NCI-H2171 treated with DMSO at 0.1 percent for 48 hours (cell line): ENCODE data around the gene PPIH.
"Not testable (repeated sequence)": the region's sequence is repeated elsewhere in the genome, so short reads cannot be mapped to it uniquely, and the experiment has no call there.

Source experiments
- DNase-seq: peaks from one replicate; lab custom pipeline; 2025; lab: John Stamatoyannopoulos, UW

PPIH gene

DNA sequence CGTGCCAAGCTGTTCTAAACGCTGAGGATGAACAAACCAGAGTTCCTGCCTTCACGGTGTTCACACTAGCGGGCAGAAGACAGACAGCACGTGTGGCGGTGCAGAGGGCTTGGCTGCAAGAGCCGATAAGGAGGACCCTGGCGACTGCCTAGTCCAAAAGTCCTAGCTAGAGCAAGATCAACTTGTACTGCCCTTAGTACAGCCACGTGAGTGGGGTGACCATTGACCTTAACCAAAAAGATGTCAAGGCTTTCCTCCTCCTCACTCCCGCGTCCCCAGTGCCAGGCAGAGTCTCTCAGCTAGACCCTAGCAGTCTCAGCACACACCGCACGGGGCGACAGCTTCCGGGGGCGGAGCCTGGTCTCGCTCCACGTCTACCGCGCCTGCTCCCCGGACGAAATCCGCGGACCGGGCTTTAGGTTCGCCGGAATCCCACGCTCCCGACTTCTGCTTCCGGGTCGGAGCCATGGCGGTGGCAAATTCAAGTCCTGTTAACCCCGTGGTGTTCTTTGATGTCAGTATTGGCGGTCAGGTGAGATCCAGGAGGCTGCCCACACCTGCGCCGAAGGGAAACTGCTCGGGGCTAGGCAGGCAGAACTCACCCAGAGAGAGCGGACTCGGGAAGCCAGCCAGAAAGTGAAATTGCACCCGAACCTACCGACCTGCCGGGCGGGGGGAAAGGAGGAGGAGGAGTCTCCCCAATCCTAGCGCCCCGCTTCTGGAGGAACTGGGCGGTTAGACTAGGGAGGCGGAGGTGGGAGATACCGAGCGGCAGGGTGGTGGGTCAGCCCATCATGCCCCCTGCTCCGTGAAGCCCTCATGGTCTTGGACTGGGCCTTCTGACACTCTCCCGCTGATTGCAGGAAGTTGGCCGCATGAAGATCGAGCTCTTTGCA is at the start of gene PPIH:
TSS of gene PPIH (plus strand) at position 443 of the 896 bp plus-strand sequence. CDS start at position 467, 24 bp downstream.
- peak; percentile 95 for DNase-seq

DNA sequence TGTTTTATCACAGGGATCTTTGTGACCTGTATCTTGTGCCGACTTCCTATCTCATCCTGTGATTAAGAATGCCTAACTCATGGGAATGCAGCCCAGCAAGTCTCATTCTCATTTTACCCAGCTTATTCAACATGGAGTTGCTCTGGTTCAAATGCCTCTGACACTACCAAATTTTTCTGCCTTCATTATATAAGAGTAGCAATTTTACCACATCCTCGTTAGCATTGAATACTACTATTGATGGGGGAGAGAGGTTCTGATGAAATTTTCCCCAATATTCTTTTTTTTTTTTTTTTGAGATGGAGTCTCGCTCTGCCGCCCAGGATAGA is 44.5 kb upstream of the PPIH start:
- no peak for DNase-seq

DNA sequence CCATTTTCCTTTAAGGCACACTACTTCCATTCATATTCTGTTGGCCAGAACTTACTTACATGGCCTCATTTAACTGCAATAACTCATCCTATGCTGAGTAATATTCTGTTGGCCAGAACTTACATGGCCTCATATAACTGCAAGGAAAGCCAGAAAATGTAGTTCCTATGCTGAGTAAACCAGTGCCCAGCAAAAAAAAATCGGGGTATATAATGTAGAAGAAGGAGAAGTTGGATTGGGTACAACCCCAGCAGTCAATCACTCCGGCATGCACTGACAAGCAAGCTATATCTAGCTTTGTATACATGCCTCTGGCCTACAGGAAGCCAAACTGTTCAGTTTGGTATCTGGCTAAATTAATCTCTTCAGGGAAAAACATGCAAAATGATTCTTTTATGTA is 39.4 kb upstream of the PPIH start:
- no peak for DNase-seq

DNA sequence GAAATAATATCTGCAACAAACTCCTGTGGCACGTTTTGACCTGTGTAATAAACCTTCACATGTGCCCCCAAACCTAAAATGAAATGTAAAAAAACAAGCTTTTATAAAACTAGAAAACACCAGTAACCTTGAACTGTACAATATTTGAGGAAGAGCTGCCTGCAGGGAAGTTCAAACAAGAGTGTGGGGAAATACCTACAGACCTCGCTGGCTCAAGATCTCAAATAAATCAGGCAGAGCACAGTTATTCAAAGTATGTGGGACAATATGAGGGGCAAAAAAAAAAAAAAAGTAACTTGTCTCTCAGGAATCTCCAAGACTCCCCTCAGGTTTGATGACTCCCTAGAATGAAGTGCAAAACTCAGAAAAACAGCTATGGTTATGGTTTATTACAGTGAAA is 37.9 kb upstream of the PPIH start:
- DNase-seq: no peak

DNA sequence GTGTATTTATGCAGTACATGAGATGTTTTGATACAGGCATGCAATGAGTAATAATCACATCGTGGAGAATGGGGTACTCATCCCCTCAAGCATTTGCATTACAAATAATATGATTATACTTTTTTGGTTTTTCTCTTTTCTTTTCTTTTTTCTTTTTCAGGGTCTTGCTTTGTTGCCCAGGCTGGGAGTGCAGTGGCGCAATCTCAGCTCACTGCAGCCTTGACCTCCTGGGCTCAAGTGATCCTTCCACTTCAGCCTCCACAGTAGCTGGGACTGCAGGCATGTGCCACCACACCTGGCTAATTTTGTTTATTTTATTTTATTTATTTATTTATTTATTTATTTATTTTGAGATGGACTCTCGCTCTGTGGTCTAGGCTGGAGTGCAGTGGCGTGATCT is 37.0 kb upstream of the PPIH start:
- DNase-seq: not testable (repeated sequence)

DNA sequence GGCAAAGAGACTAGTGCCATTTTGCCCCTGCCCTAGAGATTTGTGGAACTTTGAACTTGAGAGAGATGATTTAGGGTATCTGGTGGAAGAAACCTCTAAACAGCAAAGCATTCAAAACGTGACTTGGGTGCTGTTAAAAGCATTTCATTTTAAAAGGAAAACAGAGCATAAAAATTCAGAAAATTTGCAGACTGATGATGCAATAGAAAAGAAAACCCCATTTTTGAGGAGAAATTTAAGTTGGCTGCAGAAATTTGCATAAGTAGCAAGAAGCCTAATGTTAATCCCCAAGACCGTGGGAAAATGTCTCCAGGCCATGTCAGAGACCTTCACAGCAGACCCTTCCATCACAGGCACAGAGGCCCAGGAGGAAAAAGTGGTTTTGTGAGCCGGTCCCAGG is 31.0 kb upstream of the PPIH start:
- DNase-seq: not testable (repeated sequence)

DNA sequence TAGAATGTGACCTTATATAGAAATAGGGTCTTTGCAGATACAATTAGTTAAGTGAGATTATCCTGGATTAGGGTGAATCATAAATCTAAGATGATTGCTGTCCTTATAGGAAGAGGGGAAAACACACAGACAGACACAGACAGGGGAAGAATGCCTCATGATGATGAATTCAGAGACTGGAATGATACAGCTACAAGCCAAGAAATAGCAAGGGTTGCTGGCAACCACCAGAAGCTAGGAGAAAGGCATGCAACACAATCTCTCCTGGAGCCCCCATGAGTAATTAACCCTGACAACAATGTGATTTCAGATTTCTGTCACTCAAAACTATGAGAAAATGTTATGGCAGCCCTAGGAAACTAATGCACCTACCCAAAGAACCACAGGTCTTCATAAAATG is 19.1 kb upstream of the PPIH start:
- DNase-seq: no peak

DNA sequence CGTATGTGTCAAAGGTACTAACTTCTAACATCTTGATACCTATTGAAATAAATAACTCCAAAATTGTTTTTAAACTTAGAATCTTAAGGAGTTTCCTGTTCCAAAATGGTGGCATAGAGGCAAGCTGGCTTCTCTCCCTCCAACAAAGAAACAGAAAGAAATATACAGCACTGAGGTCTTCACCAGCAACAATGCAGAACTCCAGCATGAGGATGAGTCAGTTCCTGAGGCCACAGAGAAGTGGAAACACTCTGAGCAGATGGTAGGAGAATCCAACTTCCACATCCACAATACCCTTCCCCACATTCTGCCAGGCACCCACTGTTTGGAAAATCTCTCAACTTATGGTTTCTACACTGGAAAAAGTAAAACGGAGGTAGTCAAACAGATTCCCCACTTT is 12.2 kb upstream of the PPIH start:
- DNase-seq: no peak

DNA sequence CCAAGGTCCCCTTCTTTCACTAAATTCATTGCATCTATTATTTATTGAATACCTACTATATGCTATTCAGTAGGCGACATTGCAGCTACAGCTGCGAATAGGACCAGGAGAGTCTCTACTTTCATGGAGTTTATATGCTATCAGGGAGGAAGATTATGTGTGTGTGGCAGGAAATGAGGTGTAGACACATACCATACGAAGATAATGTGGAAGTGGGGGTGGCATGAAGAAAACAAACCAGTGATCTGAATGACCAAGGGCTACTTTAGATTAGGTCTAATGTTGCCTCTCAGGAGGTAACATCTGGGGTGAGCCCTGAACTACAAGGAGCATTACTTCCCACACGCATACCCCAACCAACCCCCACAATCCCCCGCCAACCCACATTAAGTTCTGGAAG is 1.0 kb upstream of the PPIH start:
- no peak for DNase-seq

DNA sequence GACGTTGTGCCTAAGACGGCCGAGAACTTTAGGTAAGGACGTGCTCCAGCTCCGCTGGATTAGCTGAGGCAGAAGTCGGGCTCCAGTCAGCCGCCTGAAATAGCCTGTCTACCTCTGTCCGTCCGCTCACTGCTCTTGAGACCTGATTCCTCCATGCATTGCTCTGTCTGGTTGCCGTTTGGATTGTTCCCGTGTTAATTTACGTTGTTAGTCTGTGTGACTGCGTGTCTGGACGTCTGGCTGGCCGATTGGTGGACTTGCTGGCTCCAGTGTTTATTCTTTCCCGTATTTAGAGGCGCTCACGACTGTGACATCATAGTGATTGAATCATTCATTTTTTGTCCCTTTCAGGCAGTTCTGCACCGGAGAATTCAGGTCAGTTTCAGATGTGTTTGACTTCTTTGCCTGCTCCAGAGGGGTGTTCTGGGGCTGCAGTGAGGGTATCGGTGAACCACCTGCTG is 684 bp downstream of the PPIH start:
- DNase-seq: no peak

DNA sequence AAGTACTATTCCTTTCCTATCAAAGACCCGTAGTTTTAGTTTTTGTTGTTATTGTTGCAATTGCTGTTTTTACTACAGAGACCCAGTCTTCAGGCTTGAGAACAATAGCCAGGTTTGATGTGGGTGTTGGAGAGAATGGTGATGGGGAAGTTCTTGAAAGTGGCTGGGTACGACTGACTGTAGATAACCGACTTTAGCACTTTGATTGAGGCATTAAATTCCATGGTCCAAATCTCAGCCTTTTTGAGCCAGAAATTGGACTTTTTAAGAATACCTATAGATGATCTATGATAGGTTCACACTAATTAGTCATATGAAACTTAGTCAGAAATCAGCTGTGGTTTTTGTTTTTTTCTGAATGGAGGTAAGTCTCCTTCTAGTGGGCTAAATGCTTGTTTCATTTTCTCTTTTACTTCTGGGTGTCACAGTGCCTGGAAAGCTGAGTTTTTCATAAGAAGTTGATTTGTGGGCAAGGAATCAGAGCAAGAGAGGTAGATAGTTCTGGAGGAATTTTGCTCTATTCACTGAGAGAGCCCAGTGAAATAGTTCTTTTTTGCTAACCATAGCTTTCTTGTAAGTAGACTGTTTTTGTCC is 2.8 kb downstream of the PPIH start:
- DNase-seq: no peak

DNA sequence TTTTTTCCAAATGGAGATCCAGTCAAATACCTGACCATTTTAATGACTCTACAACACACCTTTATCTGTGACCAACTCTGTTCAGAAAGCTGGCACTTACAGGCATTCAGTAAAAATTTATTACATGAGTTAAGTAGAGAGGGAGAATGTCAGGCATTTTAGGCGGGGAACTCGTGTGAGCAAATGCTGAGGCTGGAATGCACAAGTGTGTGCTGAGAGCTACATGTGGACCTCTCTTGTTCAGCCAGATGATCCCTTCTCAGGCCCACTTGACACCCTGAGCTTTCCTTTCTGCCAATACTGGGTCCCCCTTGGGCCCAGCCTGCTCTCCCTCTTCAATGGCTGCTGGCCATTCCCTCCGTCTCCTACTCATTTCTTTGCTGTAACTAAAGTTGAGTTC is 11.7 kb downstream of the PPIH start:
- no peak for DNase-seq

DNA sequence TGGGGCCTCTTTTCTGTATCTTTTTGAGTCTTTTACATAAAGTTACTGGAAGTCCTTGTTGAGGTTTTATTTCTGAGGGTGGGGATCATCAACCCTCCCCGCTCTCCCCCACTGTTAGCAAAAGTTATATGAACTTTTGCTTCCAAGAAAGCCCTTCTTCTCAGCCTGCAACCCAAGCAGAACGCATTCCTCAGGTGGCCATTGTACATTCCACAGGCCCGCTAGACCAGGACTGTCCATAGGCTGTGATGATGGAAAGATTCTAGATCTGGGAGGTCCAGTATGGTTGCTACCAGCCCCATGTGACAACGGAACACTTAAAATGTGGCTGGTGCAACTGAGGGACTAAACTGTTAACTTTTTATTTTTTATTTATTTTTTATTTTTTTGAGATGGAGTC is 12.2 kb downstream of the PPIH start:
- DNase-seq: no peak

DNA sequence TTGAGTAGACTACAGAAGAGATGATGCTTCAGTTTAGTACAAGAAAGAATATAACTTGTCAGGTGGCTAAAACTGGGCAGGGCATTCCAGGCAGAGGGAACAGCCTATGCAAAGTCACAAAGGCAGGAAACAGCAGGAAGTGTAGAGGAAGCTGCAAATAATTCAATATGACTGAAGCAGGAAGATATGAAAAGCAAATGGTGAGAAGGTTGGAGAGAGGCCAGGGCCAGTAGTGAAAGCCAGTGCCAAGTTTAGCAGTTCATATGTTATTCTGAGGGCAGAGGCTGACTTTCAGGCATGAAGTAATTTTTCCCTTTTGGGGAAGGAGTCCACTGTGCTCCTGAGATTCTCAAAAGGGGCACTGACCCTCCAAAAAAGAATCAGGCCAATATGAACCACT is 16.0 kb downstream of the PPIH start:
- no peak for DNase-seq

DNA sequence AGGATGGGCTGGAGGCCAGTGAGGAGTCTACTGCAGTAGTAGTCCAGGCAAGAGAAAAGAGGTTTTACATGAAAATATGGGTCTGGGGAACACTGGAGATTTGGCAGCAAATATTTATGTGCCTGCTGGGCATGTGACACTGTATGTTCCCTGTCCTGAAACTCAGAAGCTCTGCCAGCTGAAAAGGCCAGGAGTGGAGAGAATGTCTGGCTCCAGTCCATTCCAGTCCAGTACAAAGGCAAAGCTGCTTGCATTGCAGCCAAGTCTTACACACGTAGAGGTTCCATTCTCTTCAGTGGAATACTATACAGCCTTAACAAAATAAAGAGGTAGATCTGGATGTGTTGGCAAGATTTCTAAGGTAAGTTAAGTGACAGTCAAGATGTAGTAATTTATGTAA is 16.5 kb downstream of the PPIH start:
- DNase-seq: no peak

DNA sequence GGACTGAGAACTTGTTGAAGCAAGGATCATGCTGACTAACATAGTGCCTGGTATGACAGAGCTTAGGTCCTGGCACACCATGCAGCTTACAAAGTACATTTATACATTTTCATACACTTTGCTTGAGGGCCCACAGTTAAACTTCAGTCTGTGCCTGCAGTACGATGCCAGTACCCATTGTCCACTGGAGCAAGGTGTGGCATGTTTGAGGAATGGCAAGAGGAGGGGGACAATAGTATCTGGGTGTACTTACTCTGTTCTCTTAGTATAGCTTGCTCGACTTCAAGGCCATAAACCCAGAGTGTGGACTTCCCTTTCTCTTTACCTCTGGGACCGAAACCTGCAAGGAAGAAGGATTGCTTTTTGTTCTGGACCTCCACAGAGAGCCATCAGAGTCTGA is 17.2 kb downstream of the PPIH start:
- DNase-seq: no peak

DNA sequence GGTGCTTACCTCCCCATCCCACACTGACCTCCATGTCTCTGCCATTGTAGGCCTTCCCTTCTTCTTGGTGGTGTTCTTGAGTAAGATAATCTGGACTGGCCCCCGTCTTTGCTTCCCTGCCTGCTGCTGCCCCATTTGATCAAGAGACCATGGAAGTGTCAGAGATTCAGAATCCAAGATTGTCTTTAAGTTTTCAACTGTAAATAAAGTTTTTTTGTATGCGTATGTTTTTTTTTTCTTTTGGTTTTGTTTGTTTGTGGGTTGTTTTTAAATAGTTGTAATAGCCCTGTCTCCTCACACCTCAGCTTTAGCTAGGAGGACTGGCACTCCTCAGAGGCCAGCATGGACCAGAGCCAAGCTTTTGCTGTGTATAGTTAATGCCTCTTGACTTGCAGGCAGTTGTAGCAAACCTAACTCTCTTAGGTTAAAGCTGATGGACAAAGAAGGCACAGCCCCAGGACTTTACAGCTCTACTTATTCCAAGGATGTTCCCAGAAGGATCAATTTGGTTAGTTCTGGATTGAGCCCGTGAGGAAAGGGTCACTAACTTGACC is 18.4 kb downstream of the PPIH start:
- no peak for DNase-seq

DNA sequence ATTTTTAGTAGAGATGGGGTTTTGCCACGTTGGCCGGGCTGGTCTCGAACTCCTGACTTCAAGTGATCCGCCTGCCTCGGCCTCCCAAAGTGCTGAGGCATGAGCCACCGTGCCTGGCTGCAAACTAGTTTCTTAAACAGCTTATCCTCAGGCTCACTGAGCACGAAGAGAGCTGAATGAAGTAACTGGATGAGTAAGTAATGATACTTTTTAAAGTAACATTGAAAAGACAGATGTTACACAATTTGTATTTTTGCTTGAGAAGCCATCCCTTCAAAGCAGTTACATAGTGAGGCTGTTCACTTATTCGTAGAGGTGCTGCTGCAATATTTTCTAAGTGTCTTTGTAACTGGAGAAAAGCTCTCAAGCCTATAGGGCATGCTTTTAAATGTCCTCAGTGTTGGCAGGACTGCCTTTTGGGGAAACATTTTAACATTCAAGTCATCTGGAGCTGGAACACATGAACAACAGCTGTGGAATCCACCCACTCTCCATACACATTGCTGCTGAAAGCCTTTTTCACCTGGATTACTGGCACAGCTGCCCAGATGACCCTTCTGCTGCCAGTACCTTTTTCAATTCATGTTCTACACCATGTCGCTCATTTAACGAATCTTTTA is 21.3 kb downstream of the PPIH start:
- no peak for DNase-seq

DNA sequence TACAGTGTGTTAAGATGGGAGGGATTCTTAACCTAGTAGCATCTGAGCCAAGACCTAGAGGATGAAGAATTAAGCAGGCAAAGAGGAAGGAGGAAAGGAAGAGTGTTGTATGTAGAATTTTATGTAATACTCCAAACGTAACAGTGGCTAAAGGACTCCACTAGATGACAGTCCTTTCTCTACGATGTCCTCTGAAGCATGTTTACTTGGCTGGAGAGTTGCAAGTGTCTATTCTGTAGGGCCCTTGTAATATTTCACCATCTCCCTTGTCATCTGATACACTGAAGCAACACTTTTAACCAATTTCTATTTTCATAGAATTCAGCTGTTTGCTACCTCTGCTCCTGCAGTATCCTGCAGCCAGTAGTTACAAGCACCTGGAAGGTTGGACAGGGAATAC is 21.8 kb downstream of the PPIH start:
- DNase-seq: no peak

DNA sequence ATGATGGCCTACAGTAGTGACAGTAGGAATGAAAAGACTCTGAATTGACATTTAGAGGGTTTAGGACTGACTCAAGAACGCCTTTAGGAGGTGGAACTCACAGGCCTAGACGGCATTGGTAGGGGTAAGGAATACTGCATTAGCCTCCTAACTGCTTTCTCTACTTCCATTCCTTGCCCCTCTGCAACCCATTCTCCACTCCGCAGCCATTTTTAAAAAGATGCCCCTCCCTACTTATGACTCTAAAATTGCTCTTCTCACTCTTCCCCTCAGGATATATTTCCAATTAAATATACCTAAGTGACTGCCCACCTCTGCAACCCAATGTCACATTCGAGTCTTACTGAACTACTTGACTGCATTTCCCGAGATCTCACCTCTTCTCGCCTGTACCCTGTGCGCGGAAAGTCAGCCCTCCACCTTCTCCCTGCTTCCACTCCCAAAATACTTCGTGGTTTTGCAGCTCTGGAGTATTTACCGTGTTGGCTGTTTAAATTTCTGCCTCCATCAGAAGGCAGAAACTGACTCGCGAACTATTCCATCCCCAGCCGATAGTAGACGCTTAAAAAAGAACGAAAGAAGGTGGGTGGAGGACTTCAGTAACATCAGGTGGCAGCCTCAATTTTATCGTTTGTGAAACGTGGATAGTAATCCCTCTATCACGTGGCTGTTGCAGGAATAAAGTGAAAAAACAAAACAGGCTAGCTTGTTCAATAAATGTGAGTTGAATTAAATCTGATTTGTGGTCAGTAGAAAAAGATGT is 22.9 kb downstream of the PPIH start:
- DNase-seq: peak; percentile 62

DNA sequence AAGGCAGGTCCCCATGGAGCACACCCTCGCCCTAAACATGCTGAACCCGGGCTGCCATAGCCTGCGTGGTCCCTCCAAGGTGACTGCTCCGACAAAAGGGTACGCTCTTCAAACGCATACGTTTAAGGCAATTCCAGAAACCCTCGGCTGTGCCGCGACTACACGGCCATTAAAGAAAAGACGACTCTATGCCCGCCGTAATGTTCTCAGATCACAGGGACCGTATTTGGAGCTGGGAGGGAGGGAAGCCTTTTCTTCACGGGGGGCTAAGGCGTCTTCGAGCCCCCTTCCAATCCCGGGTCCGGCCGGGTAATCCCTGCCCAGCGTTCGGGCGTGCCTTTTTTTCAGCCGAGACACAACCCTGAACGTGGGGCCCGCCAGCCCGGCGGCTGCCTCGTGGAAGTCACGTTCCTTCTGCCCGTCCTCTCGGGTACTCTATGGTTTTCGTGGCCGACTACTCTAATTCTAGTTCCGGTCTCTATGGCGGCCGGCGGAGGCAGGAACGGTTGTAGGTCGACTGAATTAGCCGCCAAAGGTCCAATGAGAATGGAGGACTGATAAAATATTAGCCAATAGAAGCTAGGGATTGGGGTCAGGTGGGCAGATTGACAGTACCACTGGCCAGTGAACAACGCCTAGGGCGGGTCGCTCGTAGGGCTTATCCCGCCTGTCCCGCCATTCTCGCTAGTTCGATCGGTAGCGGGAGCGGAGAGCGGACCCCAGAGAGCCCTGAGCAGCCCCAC is 23.7 kb downstream of the PPIH start, which contains the start of gene YBX1:
TSS of gene YBX1 (plus strand) at position 678 of the 743 bp plus-strand sequence. CDS start 148 bp downstream, outside the sequence.
- peak; percentile 99 for DNase-seq

DNA sequence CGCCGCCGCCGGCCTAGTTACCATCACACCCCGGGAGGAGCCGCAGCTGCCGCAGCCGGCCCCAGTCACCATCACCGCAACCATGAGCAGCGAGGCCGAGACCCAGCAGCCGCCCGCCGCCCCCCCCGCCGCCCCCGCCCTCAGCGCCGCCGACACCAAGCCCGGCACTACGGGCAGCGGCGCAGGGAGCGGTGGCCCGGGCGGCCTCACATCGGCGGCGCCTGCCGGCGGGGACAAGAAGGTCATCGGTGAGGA is 24.2 kb downstream of the PPIH start:
- not testable (repeated sequence) for DNase-seq
